ENCODE data around the gene CCDC8.

The CCDC8 gene

GRCh38 chr19:46390866-46391265 is 22.5 kb downstream of the CCDC8 start:
- no peak overlapping the region for H4K12ac ChIP-seq (ENCODE audit: low read depth, low read length)
- H3K27me3 ChIP-seq (ENCODE audit: insufficient read depth, low read length), result no peaks in the 10 kb centered on the region
- H3K27ac ChIP-seq (ENCODE audit: low read depth, low read length), result no peak overlapping the region
- H3K18ac ChIP-seq (ENCODE audit: low read length), result no peak overlapping the region
- H4K8ac ChIP-seq (ENCODE audit: low read depth, low read length), result no peak overlapping the region
- H3K4me2 ChIP-seq (ENCODE audit: low read length), result no peak overlapping the region
- no peak overlapping the region for H3K23ac ChIP-seq (ENCODE audit: low read length)
- H2BK5ac ChIP-seq (ENCODE audit: low read depth, low read length, poor library complexity), result no peak overlapping the region
- no peaks in the 10 kb centered on the region for H3K79me2 ChIP-seq (ENCODE audit: control insufficient read depth, insufficient read depth, low read length, poor library complexity)
- WGBS (ENCODE audit: extremely low coverage, insufficient coverage, insufficient read length), result no CpG with 5 or more reads among the region's 18 CpGs
- no peak overlapping the region for H2BK12ac ChIP-seq (ENCODE audit: low read length)
- H2BK120ac ChIP-seq (ENCODE audit: insufficient read depth, low read length, poor library complexity), result no peak overlapping the region
- H3K4ac ChIP-seq (ENCODE audit: low read depth, low read length), result no peak overlapping the region
- H4K91ac ChIP-seq (ENCODE audit: low read depth, low read length), result no peak overlapping the region
- H3K14ac ChIP-seq (ENCODE audit: low read length), result no peak overlapping the region
- H2AFZ ChIP-seq (ENCODE audit: insufficient read depth, low read length, poor library complexity), result no peak overlapping the region
- no peak overlapping the region for H3K9ac ChIP-seq (ENCODE audit: low read length)
- H3K4me1 ChIP-seq (ENCODE audit: control insufficient read depth in 1 of 2, insufficient read depth in 2 of 2, low read length in 2 of 2), result peaks cover 5% of the 10 kb centered on the region in 2 experiments
- H3K79me1 ChIP-seq (ENCODE audit: low read length), result no peaks in the 10 kb centered on the region
- H2AK5ac ChIP-seq (ENCODE audit: low read length), result no peak overlapping the region
- peaks cover 7% of the 10 kb centered on the region for H3K9me3 ChIP-seq (ENCODE audit: insufficient read depth, low read depth, low read length)
- peaks cover 56 to 59% of the 10 kb centered on the region in 2 experiments for H3K36me3 ChIP-seq (ENCODE audit: control insufficient read depth in 1 of 2, insufficient read depth in 2 of 2, low read length in 2 of 2)
- H3K4me3 ChIP-seq (ENCODE audit: low read depth, low read length), result no peak overlapping the region
- no peak for DNase-seq

- no peak overlapping the region for H2BK5ac ChIP-seq (ENCODE audit: low read depth, low read length, poor library complexity)
- peaks cover 56 to 59% of the 10 kb centered on the region in 2 experiments for H3K36me3 ChIP-seq (ENCODE audit: control insufficient read depth in 1 of 2, insufficient read depth in 2 of 2, low read length in 2 of 2)
- WGBS (ENCODE audit: extremely low coverage, insufficient coverage, insufficient read length), result no CpG with 5 or more reads among the region's 16 CpGs
- no peak for DNase-seq
- H4K12ac ChIP-seq (ENCODE audit: low read depth, low read length), result no peak overlapping the region
- H3K4ac ChIP-seq (ENCODE audit: low read depth, low read length), result no peak overlapping the region
- H3K79me1 ChIP-seq (ENCODE audit: low read length), result no peaks in the 10 kb centered on the region
- H3K27me3 ChIP-seq (ENCODE audit: insufficient read depth, low read length), result no peaks in the 10 kb centered on the region
- no peak overlapping the region for H3K14ac ChIP-seq (ENCODE audit: low read length)
- H2BK12ac ChIP-seq (ENCODE audit: low read length), result no peak overlapping the region
- H2AK5ac ChIP-seq (ENCODE audit: low read length), result no peak overlapping the region
- H3K79me2 ChIP-seq (ENCODE audit: control insufficient read depth, insufficient read depth, low read length, poor library complexity), result no peaks in the 10 kb centered on the region
- H3K23ac ChIP-seq (ENCODE audit: low read length), result no peak overlapping the region
- H3K4me1 ChIP-seq (ENCODE audit: control insufficient read depth in 1 of 2, insufficient read depth in 2 of 2, low read length in 2 of 2), result peaks cover 5% of the 10 kb centered on the region in 2 experiments
- no peak overlapping the region for H3K18ac ChIP-seq (ENCODE audit: low read length)
- no peak overlapping the region for H3K9ac ChIP-seq (ENCODE audit: low read length)
- no peak overlapping the region for H3K27ac ChIP-seq (ENCODE audit: low read depth, low read length)
- H3K4me2 ChIP-seq (ENCODE audit: low read length), result no peak overlapping the region
- H3K9me3 ChIP-seq (ENCODE audit: insufficient read depth, low read depth, low read length), result peaks cover 7% of the 10 kb centered on the region
- no peak overlapping the region for H4K8ac ChIP-seq (ENCODE audit: low read depth, low read length)
- no peak overlapping the region for H2BK120ac ChIP-seq (ENCODE audit: insufficient read depth, low read length, poor library complexity)
- no peak overlapping the region for H3K4me3 ChIP-seq (ENCODE audit: low read depth, low read length)
- H2AFZ ChIP-seq (ENCODE audit: insufficient read depth, low read length, poor library complexity), result no peak overlapping the region
- H4K91ac ChIP-seq (ENCODE audit: low read depth, low read length), result no peak overlapping the region
Measured at GRCh38 chr19:46390121-46390858, 23.1 kb downstream of the CCDC8 start.

- H2BK5ac ChIP-seq (ENCODE audit: low read depth, low read length, poor library complexity), result no peak overlapping the region
- no peak overlapping the region for H4K8ac ChIP-seq (ENCODE audit: low read depth, low read length)
- H2BK120ac ChIP-seq (ENCODE audit: insufficient read depth, low read length, poor library complexity), result no peak overlapping the region
- no peak overlapping the region for H2AK5ac ChIP-seq (ENCODE audit: low read length)
- H4K91ac ChIP-seq (ENCODE audit: low read depth, low read length), result no peak overlapping the region
- no peak overlapping the region for H3K18ac ChIP-seq (ENCODE audit: low read length)
- H3K79me2 ChIP-seq (ENCODE audit: control insufficient read depth, insufficient read depth, low read length, poor library complexity), result no peaks in the 10 kb centered on the region
- no peak overlapping the region for H3K27ac ChIP-seq (ENCODE audit: low read depth, low read length)
- H2BK12ac ChIP-seq (ENCODE audit: low read length), result no peak overlapping the region
- H3K36me3 ChIP-seq (ENCODE audit: control insufficient read depth in 1 of 2, insufficient read depth in 2 of 2, low read length in 2 of 2), result peaks cover 71 to 72% of the 10 kb centered on the region in 2 experiments
- peaks cover 0 to 2% of the 10 kb centered on the region in 2 experiments for H3K4me1 ChIP-seq (ENCODE audit: control insufficient read depth in 1 of 2, insufficient read depth in 2 of 2, low read length in 2 of 2)
- no peaks in the 10 kb centered on the region for H3K79me1 ChIP-seq (ENCODE audit: low read length)
- H3K27me3 ChIP-seq (ENCODE audit: insufficient read depth, low read length), result no peaks in the 10 kb centered on the region
- no peak overlapping the region for H3K14ac ChIP-seq (ENCODE audit: low read length)
- WGBS (ENCODE audit: extremely low coverage, insufficient coverage, insufficient read length), result no CpG with 5 or more reads among the region's 25 CpGs
- no peak overlapping the region for H4K12ac ChIP-seq (ENCODE audit: low read depth, low read length)
- DNase-seq, result no peak
- H2AFZ ChIP-seq (ENCODE audit: insufficient read depth, low read length, poor library complexity), result no peak overlapping the region
- H3K4me3 ChIP-seq (ENCODE audit: low read depth, low read length), result no peak overlapping the region
- no peak overlapping the region for H3K4ac ChIP-seq (ENCODE audit: low read depth, low read length)
- no peak overlapping the region for H3K9ac ChIP-seq (ENCODE audit: low read length)
- H3K4me2 ChIP-seq (ENCODE audit: low read length), result no peak overlapping the region
- H3K23ac ChIP-seq (ENCODE audit: low read length), result no peak overlapping the region
- peaks cover 7% of the 10 kb centered on the region for H3K9me3 ChIP-seq (ENCODE audit: insufficient read depth, low read depth, low read length)
Measured at GRCh38 chr19:46388311-46389095, 24.9 kb downstream of the CCDC8 start.

- H2BK12ac ChIP-seq (ENCODE audit: low read length), result no peak overlapping the region
- H3K18ac ChIP-seq (ENCODE audit: low read length), result no peak overlapping the region
- peaks cover 74 to 77% of the 10 kb centered on the region in 2 experiments for H3K36me3 ChIP-seq (ENCODE audit: control insufficient read depth in 1 of 2, insufficient read depth in 2 of 2, low read length in 2 of 2)
- H4K8ac ChIP-seq (ENCODE audit: low read depth, low read length), result no peak overlapping the region
- no peak overlapping the region for H3K9ac ChIP-seq (ENCODE audit: low read length)
- H2BK5ac ChIP-seq (ENCODE audit: low read depth, low read length, poor library complexity), result no peak overlapping the region
- no peaks in the 10 kb centered on the region for H3K79me2 ChIP-seq (ENCODE audit: control insufficient read depth, insufficient read depth, low read length, poor library complexity)
- no CpG with 5 or more reads among the region's 10 CpGs for WGBS (ENCODE audit: extremely low coverage, insufficient coverage, insufficient read length)
- H2AK5ac ChIP-seq (ENCODE audit: low read length), result no peak overlapping the region
- no peaks in the 10 kb centered on the region for H3K79me1 ChIP-seq (ENCODE audit: low read length)
- H3K4me3 ChIP-seq (ENCODE audit: low read depth, low read length), result peak overlapping the region; percentile 18
- H3K4me1 ChIP-seq (ENCODE audit: control insufficient read depth in 1 of 2, insufficient read depth in 2 of 2, low read length in 2 of 2), result peaks cover 0 to 2% of the 10 kb centered on the region in 2 experiments
- peaks cover 7% of the 10 kb centered on the region for H3K9me3 ChIP-seq (ENCODE audit: insufficient read depth, low read depth, low read length)
- H3K27ac ChIP-seq (ENCODE audit: low read depth, low read length), result no peak overlapping the region
- no peak for DNase-seq
- no peak overlapping the region for H3K4ac ChIP-seq (ENCODE audit: low read depth, low read length)
- H2BK120ac ChIP-seq (ENCODE audit: insufficient read depth, low read length, poor library complexity), result no peak overlapping the region
- no peaks in the 10 kb centered on the region for H3K27me3 ChIP-seq (ENCODE audit: insufficient read depth, low read length)
- no peak overlapping the region for H3K14ac ChIP-seq (ENCODE audit: low read length)
- H3K4me2 ChIP-seq (ENCODE audit: low read length), result no peak overlapping the region
- H3K23ac ChIP-seq (ENCODE audit: low read length), result no peak overlapping the region
- no peak overlapping the region for H4K91ac ChIP-seq (ENCODE audit: low read depth, low read length)
- H2AFZ ChIP-seq (ENCODE audit: insufficient read depth, low read length, poor library complexity), result no peak overlapping the region
- H4K12ac ChIP-seq (ENCODE audit: low read depth, low read length), result no peak overlapping the region
Measured at GRCh38 chr19:46387713-46388130, 25.6 kb downstream of the CCDC8 start.

Measured in trophoblast cell (in vitro differentiated cells and primary cell).